ENCODE data around the gene MTF2.

MTF2 gene

GRCh38 chr1:93148001-93148400, 68.9 kb downstream of the MTF2 start:
- no peaks in the 10 kb centered on the region for H3K9me3 ChIP-seq (ENCODE audit: control insufficient read depth, low read length)
- no peaks in the 10 kb centered on the region for H3K27me3 ChIP-seq (ENCODE audit: control insufficient read depth, insufficient read depth, low read length)
- no peak overlapping the region for H3K9ac ChIP-seq
- H3K4me3 ChIP-seq (ENCODE audit: low read depth, low read length): no peak overlapping the region
- H3K79me2 ChIP-seq: no peaks in the 10 kb centered on the region
- H3K36me3 ChIP-seq (ENCODE audit: control insufficient read depth, insufficient read depth, low read length): no peaks in the 10 kb centered on the region
- no peak overlapping the region for H2AFZ ChIP-seq
- no peak overlapping the region for H3K4me2 ChIP-seq (ENCODE audit: low read length)
- H3K27ac ChIP-seq: no peak overlapping the region
- TF ChIP-seq, protein P1, sequence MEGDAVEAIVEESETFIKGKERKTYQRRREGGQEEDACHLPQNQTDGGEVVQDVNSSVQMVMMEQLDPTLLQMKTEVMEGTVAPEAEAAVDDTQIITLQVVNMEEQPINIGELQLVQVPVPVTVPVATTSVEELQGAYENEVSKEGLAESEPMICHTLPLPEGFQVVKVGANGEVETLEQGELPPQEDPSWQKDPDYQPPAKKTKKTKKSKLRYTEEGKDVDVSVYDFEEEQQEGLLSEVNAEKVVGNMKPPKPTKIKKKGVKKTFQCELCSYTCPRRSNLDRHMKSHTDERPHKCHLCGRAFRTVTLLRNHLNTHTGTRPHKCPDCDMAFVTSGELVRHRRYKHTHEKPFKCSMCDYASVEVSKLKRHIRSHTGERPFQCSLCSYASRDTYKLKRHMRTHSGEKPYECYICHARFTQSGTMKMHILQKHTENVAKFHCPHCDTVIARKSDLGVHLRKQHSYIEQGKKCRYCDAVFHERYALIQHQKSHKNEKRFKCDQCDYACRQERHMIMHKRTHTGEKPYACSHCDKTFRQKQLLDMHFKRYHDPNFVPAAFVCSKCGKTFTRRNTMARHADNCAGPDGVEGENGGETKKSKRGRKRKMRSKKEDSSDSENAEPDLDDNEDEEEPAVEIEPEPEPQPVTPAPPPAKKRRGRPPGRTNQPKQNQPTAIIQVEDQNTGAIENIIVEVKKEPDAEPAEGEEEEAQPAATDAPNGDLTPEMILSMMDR (IDR thresholded peaks at IDR 0.05): no peak
- no peaks in the 10 kb centered on the region for H3K4me1 ChIP-seq

GRCh38 chr1:93150729-93151128, 71.6 kb downstream of the MTF2 start:
- Histone ChIP-seq H3K9ac (no peak overlapping the region), H3K4me1 (no peaks in the 10 kb centered on the region), H3K4me2 (ENCODE audit: low read length) (no peak overlapping the region), H3K4me3 (ENCODE audit: low read depth, low read length) (no peak overlapping the region), H2AFZ (no peak overlapping the region), H3K36me3 (ENCODE audit: control insufficient read depth, insufficient read depth, low read length) (no peaks in the 10 kb centered on the region), H3K27me3 (ENCODE audit: control insufficient read depth, insufficient read depth, low read length) (no peaks in the 10 kb centered on the region), H3K9me3 (ENCODE audit: control insufficient read depth, low read length) (no peaks in the 10 kb centered on the region), H3K27ac (no peak overlapping the region), H3K79me2 (no peaks in the 10 kb centered on the region)
- TF ChIP-seq, protein P1 (IDR thresholded peaks at IDR 0.05): no peak

DNA sequence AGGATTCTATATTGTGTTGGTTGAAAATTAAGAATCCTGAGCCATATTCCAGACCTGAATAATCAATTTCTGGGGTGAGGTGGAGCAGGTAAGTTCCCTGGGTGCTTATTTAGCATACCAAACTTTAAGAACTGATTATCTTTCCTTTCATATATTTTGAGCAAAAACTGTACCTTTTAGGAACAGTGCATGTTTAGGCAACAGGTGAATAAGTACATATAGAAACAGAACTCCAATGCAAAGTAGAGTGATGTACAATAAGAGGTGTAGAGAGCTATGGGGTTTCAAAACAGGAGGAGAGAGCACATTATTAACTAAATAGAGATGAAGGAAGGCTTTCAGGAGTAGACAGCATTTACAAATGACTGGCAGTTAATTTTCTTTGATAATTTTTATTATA, 72.4 kb downstream of the MTF2 start:
- Histone ChIP-seq H3K36me3 (ENCODE audit: control insufficient read depth, insufficient read depth, low read length) (no peaks in the 10 kb centered on the region), H3K27me3 (ENCODE audit: control insufficient read depth, insufficient read depth, low read length) (no peaks in the 10 kb centered on the region), H3K9me3 (ENCODE audit: control insufficient read depth, low read length) (no peaks in the 10 kb centered on the region), H3K4me1 (no peaks in the 10 kb centered on the region), H3K4me3 (ENCODE audit: low read depth, low read length) (no peak overlapping the region), H2AFZ (no peak overlapping the region), H3K79me2 (no peaks in the 10 kb centered on the region), H3K9ac (no peak overlapping the region), H3K27ac (no peak overlapping the region), H3K4me2 (ENCODE audit: low read length) (no peak overlapping the region)
- TF ChIP-seq, protein P1 (IDR thresholded peaks at IDR 0.05): no peak

GRCh38 chr1:93152835-93153234, 73.8 kb downstream of the MTF2 start:
- H3K27me3 ChIP-seq (ENCODE audit: control insufficient read depth, insufficient read depth, low read length): no peaks in the 10 kb centered on the region
- no peaks in the 10 kb centered on the region for H3K79me2 ChIP-seq
- no peaks in the 10 kb centered on the region for H3K4me1 ChIP-seq
- no peak overlapping the region for H3K4me3 ChIP-seq (ENCODE audit: low read depth, low read length)
- H3K9me3 ChIP-seq (ENCODE audit: control insufficient read depth, low read length): no peaks in the 10 kb centered on the region
- TF ChIP-seq, protein P1 (IDR thresholded peaks at IDR 0.05): no peak
- no peaks in the 10 kb centered on the region for H3K36me3 ChIP-seq (ENCODE audit: control insufficient read depth, insufficient read depth, low read length)
- H2AFZ ChIP-seq: no peak overlapping the region
- no peak overlapping the region for H3K4me2 ChIP-seq (ENCODE audit: low read length)
- H3K9ac ChIP-seq: no peak overlapping the region
- H3K27ac ChIP-seq: no peak overlapping the region

DNA sequence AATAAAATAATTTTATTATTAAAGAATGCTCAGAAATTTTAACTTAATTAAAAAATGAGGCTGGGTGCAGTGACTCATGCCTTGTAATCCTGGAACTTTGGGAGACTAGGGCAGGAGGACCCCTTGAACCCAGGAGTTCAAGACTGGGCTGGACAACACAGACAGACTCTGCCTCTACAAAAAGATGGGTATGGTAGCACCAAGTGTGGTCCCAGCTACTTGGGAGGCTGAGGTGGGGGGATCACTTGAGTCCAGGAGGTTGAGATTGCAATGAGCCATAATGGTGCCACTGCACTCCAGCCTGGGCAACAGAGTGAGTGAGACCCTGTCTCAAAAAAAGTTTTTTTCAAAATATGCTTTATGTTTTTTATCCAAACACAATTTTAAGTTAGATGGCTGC, 75.8 kb downstream of the MTF2 start:
- Histone ChIP-seq H3K9ac (no peak overlapping the region), H3K27me3 (ENCODE audit: control insufficient read depth, insufficient read depth, low read length) (no peaks in the 10 kb centered on the region), H3K4me3 (ENCODE audit: low read depth, low read length) (no peak overlapping the region), H3K9me3 (ENCODE audit: control insufficient read depth, low read length) (no peaks in the 10 kb centered on the region), H3K36me3 (ENCODE audit: control insufficient read depth, insufficient read depth, low read length) (no peaks in the 10 kb centered on the region), H3K4me2 (ENCODE audit: low read length) (no peak overlapping the region), H2AFZ (no peak overlapping the region), H3K79me2 (no peaks in the 10 kb centered on the region), H3K27ac (no peak overlapping the region), H3K4me1 (no peaks in the 10 kb centered on the region)
- TF ChIP-seq, protein P1 (IDR thresholded peaks at IDR 0.05): no peak

Data from parathyroid adenoma (tissue), 2 donors.